Activated gamma-delta T cell (primary cell): ENCODE data around the gene CYB561.
A peak's percentile ranks its signal among the peaks of the same experiment; 100 is the strongest.

Source experiments
- DNase-seq: peaks from one replicate; lab custom pipeline; 2025; lab: John Stamatoyannopoulos, UW

Gene CYB561

GRCh38 chr17:63451150-63451549, 5.0 kb upstream of the CYB561 start:
- DNase-seq = no peak

- DNase-seq = no peak
These were observed 4.4 kb upstream of the CYB561 start for GRCh38 chr17:63450551-63450950.

- DNase-seq = no peak
These were observed 2.5 kb upstream of the CYB561 start for GRCh38 chr17:63448655-63449054.

GRCh38 chr17:63447471-63448009, 1.4 kb upstream of the CYB561 start:
- DNase-seq = no peak

GRCh38 chr17:63446753-63447470, 806 bp upstream of the CYB561 start:
- DNase-seq = peak; percentile 22

GRCh38 chr17:63445571-63445953, 544 bp downstream of the CYB561 start:
- peak; percentile 68 for DNase-seq

GRCh38 chr17:63445065-63445464, 1.0 kb downstream of the CYB561 start:
- no peak for DNase-seq

GRCh38 chr17:63444457-63444856, 1.6 kb downstream of the CYB561 start:
- DNase-seq = no peak

GRCh38 chr17:63443053-63443452, 3.1 kb downstream of the CYB561 start:
- no peak for DNase-seq

- no peak for DNase-seq
These were observed 3.5 kb downstream of the CYB561 start for GRCh38 chr17:63442549-63443035.

- DNase-seq = no peak
These were observed 4.0 kb downstream of the CYB561 start for GRCh38 chr17:63442074-63442473.

- DNase-seq = no peak
These were observed 4.5 kb downstream of the CYB561 start for GRCh38 chr17:63441654-63442053.

GRCh38 chr17:63440770-63441335, 5.3 kb downstream of the CYB561 start:
- DNase-seq = no peak

- DNase-seq = peak; percentile 33
These were observed 5.9 kb downstream of the CYB561 start for GRCh38 chr17:63440127-63440769.

- no peak for DNase-seq
These were observed 6.4 kb downstream of the CYB561 start for GRCh38 chr17:63439687-63440086.

GRCh38 chr17:63438092-63439051, 7.7 kb downstream of the CYB561 start:
- no peak for DNase-seq

GRCh38 chr17:63437287-63438091, 8.6 kb downstream of the CYB561 start:
- DNase-seq = no peak

- DNase-seq = no peak
These were observed 9.5 kb downstream of the CYB561 start for GRCh38 chr17:63436523-63437110.

GRCh38 chr17:63435681-63436522, 10.2 kb downstream of the CYB561 start:
- DNase-seq = peak; percentile 38
